ENCODE measurements around the gene IL17B. TPM values are rescaled to one million over a fixed set of nuclear protein-coding genes. Genes with fewer than 3 reads are reported as not detected.

The IL17B gene
- total RNA-seq, 6 experiments from 2014 or later = 0.50 to 0.85 (median 0.76) TPM

DNA sequence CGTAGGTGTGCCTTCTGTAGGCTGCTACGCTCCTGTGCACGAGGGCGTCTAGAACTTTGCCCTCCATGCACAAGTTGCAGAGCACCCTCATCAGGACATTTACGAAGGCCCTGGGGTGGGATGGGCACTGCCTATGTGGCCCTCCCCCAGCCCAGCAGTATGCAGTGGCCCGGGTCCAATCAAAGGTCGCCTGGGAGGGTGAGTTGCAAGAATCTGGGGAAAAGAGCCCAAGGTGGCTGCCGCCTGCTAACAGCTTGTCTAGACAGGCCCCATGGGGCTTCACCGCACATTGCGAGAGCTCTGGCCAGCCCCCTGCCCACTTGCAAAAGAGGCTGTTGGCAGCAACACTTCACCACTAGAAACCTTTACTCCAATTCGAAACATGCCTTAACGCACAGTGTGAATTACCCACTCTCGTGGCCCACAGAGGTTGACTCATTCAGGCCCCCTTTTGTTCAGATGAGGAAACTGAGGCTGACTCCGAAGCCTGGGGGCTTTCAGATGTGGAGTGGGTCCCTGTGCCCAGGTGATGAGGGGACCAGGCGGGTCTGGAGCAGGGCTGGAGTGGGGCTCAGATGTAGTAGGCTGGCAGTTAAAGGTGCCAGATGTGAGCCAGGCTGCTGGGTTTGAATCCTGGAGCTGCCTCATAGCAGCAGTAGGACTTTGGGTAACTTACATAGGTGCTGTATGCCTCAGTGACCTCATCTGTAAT is 31.8 kb upstream of the IL17B start:
- no peak for DNase-seq
- peaks cover 88% of the 10 kb centered on the region for H3K4me1 Mint-ChIP-seq (ENCODE audit: low read depth)
- H3K27me3 Mint-ChIP-seq (ENCODE audit: insufficient read depth) = no peaks in the 10 kb centered on the region; the same call in 1 of the 2 replicates
- no peaks in the 10 kb centered on the region for H3K9me3 Mint-ChIP-seq
- peaks cover 52% of the 10 kb centered on the region for H3K36me3 Mint-ChIP-seq (ENCODE audit: low read depth)
- 0 out of 2 replicates have a peak overlapping the region, but pooled peaks have one; percentile 4 for H3K4me3 Mint-ChIP-seq
- TF ChIP-seq, protein P1, sequence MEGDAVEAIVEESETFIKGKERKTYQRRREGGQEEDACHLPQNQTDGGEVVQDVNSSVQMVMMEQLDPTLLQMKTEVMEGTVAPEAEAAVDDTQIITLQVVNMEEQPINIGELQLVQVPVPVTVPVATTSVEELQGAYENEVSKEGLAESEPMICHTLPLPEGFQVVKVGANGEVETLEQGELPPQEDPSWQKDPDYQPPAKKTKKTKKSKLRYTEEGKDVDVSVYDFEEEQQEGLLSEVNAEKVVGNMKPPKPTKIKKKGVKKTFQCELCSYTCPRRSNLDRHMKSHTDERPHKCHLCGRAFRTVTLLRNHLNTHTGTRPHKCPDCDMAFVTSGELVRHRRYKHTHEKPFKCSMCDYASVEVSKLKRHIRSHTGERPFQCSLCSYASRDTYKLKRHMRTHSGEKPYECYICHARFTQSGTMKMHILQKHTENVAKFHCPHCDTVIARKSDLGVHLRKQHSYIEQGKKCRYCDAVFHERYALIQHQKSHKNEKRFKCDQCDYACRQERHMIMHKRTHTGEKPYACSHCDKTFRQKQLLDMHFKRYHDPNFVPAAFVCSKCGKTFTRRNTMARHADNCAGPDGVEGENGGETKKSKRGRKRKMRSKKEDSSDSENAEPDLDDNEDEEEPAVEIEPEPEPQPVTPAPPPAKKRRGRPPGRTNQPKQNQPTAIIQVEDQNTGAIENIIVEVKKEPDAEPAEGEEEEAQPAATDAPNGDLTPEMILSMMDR (IDR thresholded peaks at IDR 0.05) = no peak
- H3K27ac Mint-ChIP-seq = peak overlapping the region; percentile 13; the same call in 1 of the 2 replicates

DNA sequence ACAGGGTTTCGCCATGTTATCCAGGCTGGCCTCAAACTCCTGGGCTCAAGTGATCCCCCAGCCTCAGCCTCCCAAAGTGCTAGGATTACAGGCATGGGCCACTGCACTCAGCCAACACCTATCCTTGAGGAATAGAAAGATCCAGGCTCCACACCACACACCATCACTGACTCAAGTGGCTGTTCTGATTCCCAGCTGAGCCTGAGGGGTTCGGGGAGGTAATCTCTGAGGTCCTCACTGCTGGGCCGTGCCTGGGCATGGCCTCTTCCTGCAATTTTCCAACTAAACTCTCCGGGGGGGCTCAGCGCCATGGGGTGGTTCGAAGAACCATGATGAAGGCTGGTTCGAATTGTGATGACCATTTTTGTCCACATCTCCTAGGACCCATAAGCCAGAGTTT is 31.0 kb upstream of the IL17B start:
- peak overlapping the region; percentile 96 for H3K4me3 Mint-ChIP-seq
- TF ChIP-seq, protein P1 (IDR thresholded peaks at IDR 0.05) = no peak
- H3K9me3 Mint-ChIP-seq = no peaks in the 10 kb centered on the region
- H3K27ac Mint-ChIP-seq = peak overlapping the region; percentile 97
- H3K4me1 Mint-ChIP-seq (ENCODE audit: low read depth) = peaks cover 88% of the 10 kb centered on the region
- peaks cover 49% of the 10 kb centered on the region for H3K36me3 Mint-ChIP-seq (ENCODE audit: low read depth)
- H3K27me3 Mint-ChIP-seq (ENCODE audit: insufficient read depth) = no peaks in the 10 kb centered on the region; the same call in 1 of the 2 replicates
- DNase-seq = no peak

DNA sequence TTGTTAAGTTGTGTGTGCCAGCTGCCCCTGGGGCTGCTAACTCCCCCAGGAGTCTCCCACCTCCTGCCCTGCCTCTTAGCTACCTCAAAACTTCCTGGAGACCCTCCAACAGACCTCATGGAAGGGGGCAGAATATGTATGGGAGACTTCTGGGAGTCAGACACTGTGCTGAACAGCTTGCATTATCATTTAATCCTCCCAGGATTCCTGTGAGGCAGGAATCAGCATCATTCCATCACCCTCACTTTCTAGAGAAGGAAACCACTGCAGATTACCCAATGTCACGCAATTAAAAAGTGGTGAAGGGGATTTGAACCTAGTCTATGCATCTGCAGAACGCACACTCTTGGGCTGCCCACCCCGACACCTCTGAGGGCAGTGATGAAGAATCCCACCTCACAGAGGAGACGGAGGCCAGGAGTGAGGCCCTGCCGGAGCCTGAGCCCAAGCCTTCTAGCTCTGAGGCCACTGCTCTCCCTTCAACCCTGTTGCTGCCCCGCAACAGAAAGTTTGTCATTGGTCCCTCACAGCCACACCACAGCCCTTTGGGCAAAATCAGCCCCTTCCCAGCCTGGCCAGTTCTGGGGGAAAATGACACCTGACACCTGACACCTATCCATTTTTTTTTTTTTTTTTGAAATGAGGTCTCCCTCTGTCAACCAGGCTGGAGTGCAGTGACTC is 30.3 kb upstream of the IL17B start:
- Mint-ChIP-seq H3K27ac (peak overlapping the region; percentile 97), H3K4me1 (ENCODE audit: low read depth) (peaks cover 88% of the 10 kb centered on the region), H3K4me3 (peak overlapping the region; percentile 96), H3K9me3 (no peaks in the 10 kb centered on the region), H3K27me3 (ENCODE audit: insufficient read depth) (no peaks in the 10 kb centered on the region; the same call in 1 of the 2 replicates), H3K36me3 (ENCODE audit: low read depth) (peaks cover 42% of the 10 kb centered on the region)
- no peak for DNase-seq
- TF ChIP-seq, protein P1 (IDR thresholded peaks at IDR 0.05) = no peak

DNA sequence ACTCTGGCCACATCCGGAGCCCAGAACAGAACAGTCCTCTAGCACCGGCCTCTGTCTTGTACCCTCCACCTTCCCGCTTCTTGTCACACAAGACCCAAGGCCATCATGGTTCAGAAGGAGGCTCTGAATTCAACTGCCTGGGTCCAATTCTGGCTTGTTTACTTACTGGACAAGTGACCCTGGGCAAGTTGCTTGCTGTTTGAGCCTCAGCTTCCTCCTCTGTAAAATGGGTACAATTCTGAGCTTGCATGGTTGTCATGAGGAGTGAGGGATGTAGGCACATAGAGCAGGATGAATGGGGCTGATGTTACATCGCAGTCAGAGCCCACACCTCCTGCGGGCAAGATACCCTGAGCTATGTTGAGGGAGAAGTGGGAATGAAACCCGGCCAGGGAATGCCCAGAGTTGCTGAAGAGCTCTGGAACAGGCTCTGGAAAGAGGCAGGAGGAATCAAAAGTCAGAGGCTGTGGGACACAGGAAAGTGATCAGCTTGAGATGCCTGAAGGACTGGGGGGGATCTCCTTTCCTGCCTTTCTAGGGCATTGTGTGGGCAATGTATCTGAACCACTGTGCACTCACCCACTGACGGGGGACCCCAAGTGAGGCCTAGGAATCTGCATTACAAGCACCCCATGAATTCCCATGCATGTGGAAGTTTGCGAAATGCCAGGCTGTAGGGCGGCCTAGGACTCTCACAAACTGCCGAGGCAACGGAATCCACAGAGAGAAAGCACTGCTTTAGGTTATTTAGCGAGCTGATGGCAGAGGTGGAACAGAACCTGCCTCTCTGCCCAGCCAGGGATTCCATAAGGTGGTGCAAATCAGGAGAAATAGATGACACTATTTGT is 29.4 kb upstream of the IL17B start:
- Mint-ChIP-seq H3K9me3 (no peaks in the 10 kb centered on the region), H3K36me3 (ENCODE audit: low read depth) (peaks cover 36% of the 10 kb centered on the region), H3K4me3 (peak overlapping the region; percentile 96), H3K27ac (peak overlapping the region; percentile 97), H3K4me1 (ENCODE audit: low read depth) (peaks cover 88% of the 10 kb centered on the region), H3K27me3 (ENCODE audit: insufficient read depth) (no peaks in the 10 kb centered on the region; the same call in 1 of the 2 replicates)
- TF ChIP-seq, protein P1 (IDR thresholded peaks at IDR 0.05) = no peak
- no peak for DNase-seq

Data from HFFc6 (cell line).